Tibial nerve (tissue), 4 donors: ENCODE data around the gene PVALEF. TPM values are rescaled to one million over a fixed set of nuclear protein-coding genes. Genes with fewer than 3 reads are reported as not detected.

Experiments used
- DNase-seq, 2 donors: peaks; one replicate each; pipeline ENCODE4 v3.0.0-alpha.2; 2019; ENCODE audit warnings: low spot score in 2 of 2
- H3K27ac ChIP-seq, 4 donors: fragments of 200-600 bp; sonication (generic) in 3 of 4; one replicate each; pipeline ENCODE4 v1.5.1; 2017 to 2019; ENCODE audit warnings: mild to moderate bottlenecking in 1 of 4
- H3K27me3 ChIP-seq, 2 donors: fragments of 200-600 bp; sonication (generic) in 1 of 2; one replicate each; pipeline versions ENCODE4 v1.5.1 to v1.6.0; 2017 to 2019
- H3K36me3 ChIP-seq, 3 donors: fragments of 200-600 bp; sonication (generic); one replicate each; pipeline ENCODE4 v1.5.1; 2018 to 2019
- H3K4me1 ChIP-seq, 4 donors: fragments of 200-600 bp; sonication (generic) in 3 of 4; one replicate each; pipeline ENCODE4 v1.5.1; 2017 to 2019
- H3K4me3 ChIP-seq, 4 donors: fragments of 200-600 bp; sonication (generic) in 3 of 4; one replicate each; pipeline ENCODE4 v1.5.1; 2017 to 2019; ENCODE audit warnings: mild to moderate bottlenecking in 1 of 4, moderate library complexity in 1 of 4
- H3K9me3 ChIP-seq, 4 donors: fragments of 200-600 bp; sonication (generic) in 3 of 4; one replicate each; pipeline ENCODE4 v1.5.1; 2017 to 2019
- EP300 ChIP-seq, 2 donors: sonication (generic); formaldehyde crosslinking; IDR thresholded peaks; one replicate each; pipeline ENCODE4 v1.6.1; 2017; ENCODE audit warnings: antibody characterized with exemption in 2 of 2, mild to moderate bottlenecking in 1 of 2
- POLR2A ChIP-seq, 2 donors: fragments of 450-650 bp; IDR thresholded peaks; one replicate each; pipeline ENCODE4 v1.6.1; 2017; ENCODE audit warnings: antibody characterized with exemption in 2 of 2, mild to moderate bottlenecking in 2 of 2, moderate library complexity in 2 of 2
- WGBS, 2 donors: methylation state at CpG; one replicate each; pipeline ENCODE4 v1.1.5; 2018; 5-methylcytosine and 5-hydroxymethylcytosine counted together
- total RNA-seq, 4 donors: library from RNA; depleted of rRNA; stranded (reverse); fragments of >200 nt; gene quantifications; one replicate each; pipeline ENCODE4 v1.1.0, GENCODE V29; 2016
- TF ChIP-seq, protein P1 (sequence below), 5 experiments: fragments of 200-600 bp in 3 of 5; fragments of 450-650 bp in 2 of 5; sonication (generic) in 3 of 5; IDR thresholded peaks; one replicate each; pipeline ENCODE4 v1.5.1; 2016 to 2019; ENCODE audit warnings: antibody characterized with exemption in 5 of 5, mild to moderate bottlenecking in 3 of 5, moderate library complexity in 2 of 5

The PVALEF gene
- total RNA-seq, 4 donors from 2014 or later, result not detected

DNA sequence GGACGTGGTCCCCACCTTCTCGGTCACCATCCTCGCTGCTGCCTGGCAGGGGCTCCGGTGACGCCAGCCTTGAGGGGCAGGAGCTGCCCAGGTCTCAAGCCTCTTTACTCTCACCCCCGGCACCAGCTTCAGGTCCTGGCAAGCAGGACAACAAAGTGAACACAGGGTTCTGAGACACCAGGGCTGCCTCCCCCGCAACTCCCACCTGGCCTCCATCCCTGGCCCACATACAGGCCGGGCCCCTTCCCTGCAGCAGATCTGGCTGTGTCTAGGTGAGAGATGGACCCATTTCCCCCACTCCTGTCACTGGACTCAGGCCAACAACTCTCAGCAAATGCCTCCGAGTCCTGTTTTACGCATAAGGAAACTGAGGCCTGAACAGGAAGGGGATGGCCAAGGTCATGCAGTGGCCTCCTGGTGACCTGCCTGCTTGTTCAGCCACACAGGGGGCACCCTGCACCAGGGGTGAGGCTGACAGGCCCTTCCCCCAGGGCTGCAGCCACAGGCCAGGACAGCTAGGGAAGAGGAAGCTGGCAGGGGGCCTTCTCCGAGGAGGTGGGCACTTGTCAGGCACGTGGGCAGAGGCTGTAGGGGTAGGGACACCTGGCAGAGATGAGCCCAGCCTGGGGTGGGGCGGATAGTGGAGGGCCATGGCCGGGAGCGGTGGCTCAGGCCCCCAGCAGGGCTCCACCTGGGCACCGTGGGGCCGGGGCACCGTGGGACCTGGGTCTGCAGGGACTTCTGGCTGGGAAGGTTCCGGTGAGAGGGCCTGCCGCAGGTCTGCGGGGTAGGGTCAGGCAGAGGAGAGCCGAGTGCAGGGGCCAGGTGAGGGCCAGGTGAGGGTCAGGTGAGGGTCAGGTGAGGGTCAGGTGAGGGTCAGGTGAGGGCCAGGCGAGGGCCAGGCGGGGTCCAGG, 46.7 kb upstream of the PVALEF start:
- Histone ChIP-seq H3K9me3 (no peaks in the 10 kb centered on the region), H3K27ac (peak overlapping the region; percentile 73 to 93 (median 84)), H3K27me3 (no peaks in the 10 kb centered on the region), H3K36me3 (peaks cover 0 to 48% (median 0%) of the 10 kb centered on the region in 3 donors), H3K4me3 (peak overlapping the region in 2 of 4 donors; percentile 26 to 38), H3K4me1 (peaks cover 0 to 76% (median 25%) of the 10 kb centered on the region in 4 donors)
- WGBS, 2 donors, result 54 to 63% methylated on average over 19 to 23 of the region's 24 CpGs
- DNase-seq, result no peak
- TF ChIP-seq, protein P1, sequence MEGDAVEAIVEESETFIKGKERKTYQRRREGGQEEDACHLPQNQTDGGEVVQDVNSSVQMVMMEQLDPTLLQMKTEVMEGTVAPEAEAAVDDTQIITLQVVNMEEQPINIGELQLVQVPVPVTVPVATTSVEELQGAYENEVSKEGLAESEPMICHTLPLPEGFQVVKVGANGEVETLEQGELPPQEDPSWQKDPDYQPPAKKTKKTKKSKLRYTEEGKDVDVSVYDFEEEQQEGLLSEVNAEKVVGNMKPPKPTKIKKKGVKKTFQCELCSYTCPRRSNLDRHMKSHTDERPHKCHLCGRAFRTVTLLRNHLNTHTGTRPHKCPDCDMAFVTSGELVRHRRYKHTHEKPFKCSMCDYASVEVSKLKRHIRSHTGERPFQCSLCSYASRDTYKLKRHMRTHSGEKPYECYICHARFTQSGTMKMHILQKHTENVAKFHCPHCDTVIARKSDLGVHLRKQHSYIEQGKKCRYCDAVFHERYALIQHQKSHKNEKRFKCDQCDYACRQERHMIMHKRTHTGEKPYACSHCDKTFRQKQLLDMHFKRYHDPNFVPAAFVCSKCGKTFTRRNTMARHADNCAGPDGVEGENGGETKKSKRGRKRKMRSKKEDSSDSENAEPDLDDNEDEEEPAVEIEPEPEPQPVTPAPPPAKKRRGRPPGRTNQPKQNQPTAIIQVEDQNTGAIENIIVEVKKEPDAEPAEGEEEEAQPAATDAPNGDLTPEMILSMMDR (IDR thresholded peaks at IDR 0.05), result no peak
- TF ChIP-seq EP300 (IDR thresholded peaks at IDR 0.05), result peak in 1 of 2 donors; percentile 14

DNA sequence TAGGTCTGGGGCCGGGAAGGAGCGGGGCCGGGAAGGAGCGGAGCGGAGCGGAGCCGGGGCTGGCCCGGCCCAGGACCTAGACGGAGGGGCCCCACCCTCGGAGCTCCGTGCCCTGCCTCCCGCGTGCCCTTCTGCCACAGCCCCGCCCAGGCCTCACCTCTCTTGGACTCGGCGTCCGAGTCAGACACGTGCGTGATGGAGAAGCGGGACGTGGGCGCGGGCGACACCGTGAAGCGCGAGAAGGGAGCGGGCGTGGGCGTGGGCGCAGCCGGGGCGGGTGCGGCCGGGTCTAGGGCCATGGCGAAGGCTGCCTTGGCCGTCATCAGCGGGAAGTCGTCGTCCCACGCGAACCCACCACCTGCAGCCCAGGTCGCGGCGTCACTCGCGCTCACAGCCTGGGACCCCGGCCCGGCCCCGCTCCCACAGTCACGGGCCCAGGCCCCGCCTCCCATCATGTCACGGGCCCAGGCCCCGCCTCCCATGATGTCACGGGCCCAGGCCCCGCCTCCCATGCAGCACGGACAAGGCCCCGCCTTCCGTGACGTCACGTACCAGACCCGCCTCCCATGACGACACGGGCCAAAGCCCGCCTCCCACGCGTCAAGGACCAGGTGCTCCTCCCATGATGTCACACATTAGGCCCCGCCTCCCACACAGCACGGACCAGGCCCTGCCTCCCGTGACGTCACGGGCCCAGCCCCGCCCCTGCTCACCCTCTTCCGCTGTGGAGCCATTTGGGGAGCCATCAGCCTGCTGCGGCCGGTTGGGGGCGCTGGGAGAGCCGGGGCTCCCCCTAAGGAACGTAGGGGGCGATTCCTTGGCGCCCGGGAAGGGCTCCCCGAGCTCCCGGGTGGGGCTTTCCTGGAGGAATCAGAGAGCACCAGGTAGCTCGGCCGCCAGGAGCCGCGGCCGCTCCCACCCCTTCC, 45.8 kb upstream of the PVALEF start:
- Histone ChIP-seq H3K4me3 (peak overlapping the region; percentile 9 to 65 (median 31)), H3K9me3 (no peaks in the 10 kb centered on the region), H3K27me3 (no peaks in the 10 kb centered on the region), H3K27ac (peak overlapping the region; percentile 73 to 93 (median 84)), H3K4me1 (peaks cover 0 to 74% (median 25%) of the 10 kb centered on the region in 4 donors), H3K36me3 (peaks cover 0 to 47% (median 0%) of the 10 kb centered on the region in 3 donors)
- 19% methylated on average over 47 to 82 of the region's 89 CpGs for WGBS, 2 donors
- TF ChIP-seq, protein P1 (IDR thresholded peaks at IDR 0.05), result peak in 4 of 5 experiments; percentile 24 to 38 (median 32)
- TF ChIP-seq EP300 (IDR thresholded peaks at IDR 0.05) (peak; percentile 25 to 75), POLR2A (IDR thresholded peaks at IDR 0.05) (peak in 1 of 2 donors; percentile 46)
- DNase-seq, result peak; percentile 73 to 83

DNA sequence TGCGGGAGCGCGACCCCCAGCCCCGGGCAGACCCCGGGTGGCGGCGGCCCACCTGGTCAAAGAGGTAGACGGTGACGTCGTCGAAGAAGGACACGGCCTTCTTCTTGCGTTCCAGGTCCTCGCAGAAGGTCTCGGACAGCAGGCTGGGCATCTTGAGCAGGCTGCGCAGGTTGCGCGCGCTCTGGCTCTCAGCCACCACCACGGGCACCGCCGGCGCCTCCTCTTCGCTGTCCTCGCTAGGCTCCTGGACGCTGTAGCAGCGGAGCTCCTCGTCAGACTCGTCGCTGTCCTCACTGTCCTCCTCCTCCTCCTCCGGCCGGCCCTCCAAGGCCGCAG, 45.2 kb upstream of the PVALEF start:
- no peaks in the 10 kb centered on the region for H3K27me3 ChIP-seq
- H3K4me1 ChIP-seq, result peaks cover 0 to 69% (median 25%) of the 10 kb centered on the region in 4 donors
- TF ChIP-seq POLR2A (IDR thresholded peaks at IDR 0.05), result no peak
- TF ChIP-seq EP300 (IDR thresholded peaks at IDR 0.05), result peak in 1 of 2 donors; percentile 20
- TF ChIP-seq, protein P1 (IDR thresholded peaks at IDR 0.05), result no peak
- DNase-seq, result no peak
- H3K4me3 ChIP-seq, result peak overlapping the region in 3 of 4 donors; percentile 1 to 65 (median 4)
- peak overlapping the region; percentile 73 to 93 (median 84) for H3K27ac ChIP-seq
- H3K9me3 ChIP-seq, result no peaks in the 10 kb centered on the region
- WGBS, 2 donors, result 66 to 77% methylated on average over 15 to 32 of the region's 33 CpGs
- peaks cover 0 to 44% (median 0%) of the 10 kb centered on the region in 3 donors for H3K36me3 ChIP-seq

DNA sequence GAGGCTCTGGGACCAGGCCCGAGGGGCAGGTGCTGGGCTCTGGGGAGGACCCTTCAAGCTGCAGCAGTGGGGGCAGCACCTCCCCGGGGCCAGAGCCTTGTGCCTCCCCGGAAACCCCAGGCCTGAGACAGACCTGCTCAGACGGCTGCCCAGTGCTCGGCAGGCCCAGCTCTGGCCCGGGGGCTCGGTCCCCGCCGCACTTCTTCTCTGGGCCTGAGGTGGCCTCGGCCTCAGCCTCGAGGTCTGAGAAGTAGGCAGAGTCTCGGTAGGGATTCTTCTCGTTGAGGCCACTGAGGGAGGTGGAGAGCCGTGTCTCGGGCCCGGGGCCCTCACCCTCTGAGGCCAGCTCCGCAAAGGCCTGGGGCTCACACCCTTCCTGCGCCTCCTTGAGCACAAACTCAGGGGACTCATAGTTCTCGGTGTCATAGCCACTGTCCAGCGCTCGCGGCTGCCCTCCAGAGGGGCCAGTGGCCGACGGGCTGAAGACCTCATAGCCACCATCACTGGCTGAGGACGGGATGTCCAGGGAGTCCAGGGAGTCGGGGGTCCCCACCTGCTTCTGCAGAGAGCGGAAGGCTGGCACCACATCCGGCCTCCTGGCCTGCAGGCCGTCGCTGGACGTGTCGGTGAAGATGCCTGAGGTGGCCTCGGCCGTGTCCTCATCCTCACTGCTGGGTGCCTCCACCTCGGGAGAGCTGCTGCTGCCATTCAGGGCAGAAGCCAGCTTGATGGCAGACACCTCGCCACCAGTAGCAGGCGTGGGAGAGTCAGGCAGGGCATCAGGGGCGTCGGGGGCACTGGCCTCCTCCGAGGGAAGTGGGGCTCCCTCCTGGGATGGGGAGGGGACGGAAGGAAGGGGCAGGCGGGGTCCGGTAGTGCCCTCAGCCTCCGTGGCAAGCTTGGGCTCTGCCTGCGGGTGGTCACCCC, 44.3 kb upstream of the PVALEF start:
- H3K9me3 ChIP-seq, result no peaks in the 10 kb centered on the region
- DNase-seq, result no peak
- TF ChIP-seq EP300 (IDR thresholded peaks at IDR 0.05) (no peak), POLR2A (IDR thresholded peaks at IDR 0.05) (no peak)
- TF ChIP-seq, protein P1 (IDR thresholded peaks at IDR 0.05), result no peak
- peaks cover 0 to 36% (median 0%) of the 10 kb centered on the region in 3 donors for H3K36me3 ChIP-seq
- WGBS, 2 donors, result 43 to 49% methylated on average over 35 to 36 of the region's 45 CpGs
- peak overlapping the region; percentile 73 to 93 (median 84) for H3K27ac ChIP-seq
- H3K4me1 ChIP-seq, result peaks cover 0 to 64% (median 25%) of the 10 kb centered on the region in 4 donors
- peak overlapping the region in 2 of 4 donors; percentile 25 to 65 for H3K4me3 ChIP-seq
- H3K27me3 ChIP-seq, result no peaks in the 10 kb centered on the region
